Stimulated activated CD8-positive, alpha-beta memory T cell treated with anti-CD3 and anti-CD28 coated beads, Interleukin-7, amount 100 ng/mL, for 4 hours (primary cell): ENCODE results near the gene NONO.
"Not testable (repeated sequence)": the region's sequence is repeated elsewhere in the genome, so short reads cannot be mapped to it uniquely, and the experiment has no call there.

ENCODE experiments used
- DNase-seq, 2 donors: peaks; one replicate each; pipeline ENCODE4 v3.0.0-alpha.2; 2020; ENCODE audit warnings: low read depth in 2 of 2

The NONO gene, protein sequence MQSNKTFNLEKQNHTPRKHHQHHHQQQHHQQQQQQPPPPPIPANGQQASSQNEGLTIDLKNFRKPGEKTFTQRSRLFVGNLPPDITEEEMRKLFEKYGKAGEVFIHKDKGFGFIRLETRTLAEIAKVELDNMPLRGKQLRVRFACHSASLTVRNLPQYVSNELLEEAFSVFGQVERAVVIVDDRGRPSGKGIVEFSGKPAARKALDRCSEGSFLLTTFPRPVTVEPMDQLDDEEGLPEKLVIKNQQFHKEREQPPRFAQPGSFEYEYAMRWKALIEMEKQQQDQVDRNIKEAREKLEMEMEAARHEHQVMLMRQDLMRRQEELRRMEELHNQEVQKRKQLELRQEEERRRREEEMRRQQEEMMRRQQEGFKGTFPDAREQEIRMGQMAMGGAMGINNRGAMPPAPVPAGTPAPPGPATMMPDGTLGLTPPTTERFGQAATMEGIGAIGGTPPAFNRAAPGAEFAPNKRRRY

DNA sequence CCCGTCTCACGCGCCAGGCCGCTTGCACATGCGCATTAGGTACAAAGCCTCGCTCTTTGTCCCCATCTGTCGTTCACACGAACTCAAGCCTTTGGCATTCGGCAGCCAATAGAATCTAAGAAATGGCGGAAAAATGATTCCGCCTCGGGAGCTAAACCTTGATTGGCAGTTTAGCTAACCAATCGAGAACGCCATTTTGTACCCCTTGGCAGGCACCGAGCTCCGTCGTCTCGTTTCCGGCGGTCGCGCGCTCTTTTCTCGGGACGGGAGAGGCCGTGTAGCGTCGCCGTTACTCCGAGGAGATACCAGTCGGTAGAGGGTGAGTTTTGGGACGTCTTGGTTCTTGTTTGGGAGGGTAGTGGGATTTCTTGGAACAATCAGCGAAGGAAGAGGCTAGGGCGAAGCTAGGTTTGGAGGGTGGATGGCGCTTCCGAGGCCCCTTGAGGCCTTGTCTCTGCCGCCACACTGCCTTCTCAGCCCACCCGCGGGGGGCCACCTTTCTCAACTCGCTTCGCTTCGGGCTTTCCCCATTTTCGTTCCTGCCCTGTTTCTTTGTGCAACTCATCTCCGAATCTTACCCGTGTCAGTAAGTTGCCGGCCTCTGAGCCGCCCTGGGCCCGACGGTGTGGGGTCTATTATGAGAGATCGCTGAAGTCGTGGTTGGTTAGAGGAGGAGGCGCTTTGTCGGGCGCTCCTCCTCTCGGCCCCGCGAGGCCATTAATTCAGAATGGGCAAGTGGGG, at the start of gene NONO:
TSS of gene NONO (plus strand) at position 233 of the 741 bp plus-strand sequence. CDS start 7,003 bp downstream, outside the sequence.
- DNase-seq = peak; percentile 68 to 77

DNA sequence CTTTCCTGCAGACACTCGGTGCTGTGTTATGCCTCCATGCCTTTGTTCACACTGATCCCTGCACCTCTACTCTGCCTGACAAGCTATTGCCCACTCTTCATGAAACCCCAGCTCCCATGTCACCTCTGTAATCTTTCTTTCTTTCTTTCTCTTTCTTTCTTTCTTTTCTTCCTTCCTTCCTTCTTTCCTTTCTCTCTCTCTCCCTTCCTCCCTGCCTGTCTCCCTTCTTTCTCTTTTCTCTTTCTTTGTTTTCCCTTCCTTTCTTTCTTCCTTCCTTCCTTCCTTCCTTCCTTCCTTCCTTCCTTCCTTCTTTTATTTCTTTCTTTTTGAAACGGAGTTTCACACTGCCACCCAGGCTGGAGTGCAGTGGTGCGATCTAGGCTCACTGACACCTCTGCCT, 48.0 kb upstream of the NONO start:
- DNase-seq = no peak

DNA sequence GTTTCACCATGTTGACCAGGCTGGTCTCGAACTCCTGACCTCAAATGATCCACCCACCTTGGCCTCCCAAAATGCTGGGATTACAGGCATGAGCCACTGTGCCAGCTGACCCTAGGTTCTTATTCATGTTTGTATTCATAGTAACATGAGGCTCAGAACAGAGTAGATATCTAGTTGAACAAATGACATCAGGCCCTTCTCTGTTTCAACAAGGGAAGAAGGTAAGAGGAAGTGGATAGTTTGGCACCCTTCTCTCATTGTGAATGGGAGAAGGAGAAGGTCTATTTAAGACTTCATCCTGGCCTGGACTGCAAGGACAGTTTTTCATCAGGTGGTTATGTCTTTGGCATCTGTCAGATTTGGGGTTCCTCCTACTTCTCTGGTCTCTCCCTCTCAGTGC, 46.6 kb upstream of the NONO start:
- DNase-seq = no peak

DNA sequence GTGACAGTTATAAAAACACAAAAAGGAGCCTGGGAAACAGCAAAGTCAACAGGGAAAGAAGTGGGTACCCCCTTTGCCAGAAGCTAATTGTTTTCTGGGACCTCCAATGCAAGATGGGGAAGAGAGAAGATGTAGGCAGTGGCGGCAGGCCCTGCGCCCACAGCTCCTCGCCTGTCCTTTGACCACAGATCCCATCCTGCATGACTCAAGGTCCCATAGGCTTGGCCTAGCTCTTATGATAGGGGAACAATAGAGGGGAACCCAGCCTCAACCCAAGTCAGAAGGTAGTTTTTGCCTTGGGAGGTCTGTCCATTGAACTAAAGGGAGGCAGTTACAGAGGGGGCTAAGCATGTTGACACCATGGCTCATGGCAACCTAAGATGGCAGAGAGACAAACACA, 43.7 kb upstream of the NONO start:
- no peak for DNase-seq

DNA sequence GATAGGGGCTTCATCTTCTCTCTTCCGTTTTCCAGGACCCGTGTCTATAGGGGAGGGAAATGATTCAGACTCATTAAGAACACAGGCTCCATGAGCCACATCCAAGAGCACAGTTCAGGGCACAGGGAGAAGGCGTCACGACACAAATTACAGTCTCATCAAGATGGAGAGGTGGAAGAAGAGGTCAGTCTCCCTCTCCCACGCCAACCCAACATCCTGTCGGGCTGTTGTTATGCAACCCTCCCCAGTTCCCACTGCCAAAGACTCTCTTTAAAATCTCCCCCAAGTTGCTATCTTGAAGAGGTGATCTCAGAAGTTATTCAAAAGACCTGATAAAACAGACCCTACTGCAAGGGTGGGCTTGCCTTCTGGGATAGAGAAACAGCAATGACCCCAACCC, 42.1 kb upstream of the NONO start:
- DNase-seq = no peak

DNA sequence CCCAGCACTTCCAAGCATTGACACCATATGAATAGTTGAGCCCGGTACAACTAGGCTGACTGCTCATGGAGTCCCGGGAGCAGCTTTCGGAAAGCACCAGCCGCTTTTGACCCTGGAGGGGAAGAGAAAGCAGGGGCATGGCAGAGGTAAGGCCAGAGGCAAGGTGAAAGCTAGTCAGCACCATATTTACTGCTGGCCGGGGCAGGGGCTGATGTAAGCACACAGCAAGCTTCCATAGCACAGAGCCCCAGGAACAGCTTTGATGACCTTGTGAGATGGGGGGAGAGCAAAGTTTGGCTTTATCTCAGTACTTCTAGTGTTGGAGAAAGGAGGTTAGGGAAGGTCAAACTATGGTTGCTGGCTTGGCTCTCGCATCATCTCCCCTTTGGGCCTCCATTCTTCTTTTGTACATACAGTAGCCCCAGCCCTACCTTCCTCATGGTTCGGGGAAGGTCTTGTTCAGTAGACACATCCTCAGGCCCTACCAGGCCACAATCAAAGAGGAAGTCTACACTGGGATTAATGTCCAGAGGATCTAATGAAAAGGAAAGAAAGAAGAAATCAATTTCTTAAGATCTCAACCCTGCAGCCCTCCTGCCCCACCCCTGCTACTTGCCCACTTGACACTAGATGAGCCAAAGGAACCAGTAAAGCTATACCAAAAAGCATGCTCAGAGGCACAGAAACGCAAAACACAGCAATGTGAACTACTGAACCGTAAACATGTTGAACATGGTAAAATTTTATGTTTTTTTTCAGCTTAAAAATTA, 38.9 kb upstream of the NONO start:
- no peak for DNase-seq

DNA sequence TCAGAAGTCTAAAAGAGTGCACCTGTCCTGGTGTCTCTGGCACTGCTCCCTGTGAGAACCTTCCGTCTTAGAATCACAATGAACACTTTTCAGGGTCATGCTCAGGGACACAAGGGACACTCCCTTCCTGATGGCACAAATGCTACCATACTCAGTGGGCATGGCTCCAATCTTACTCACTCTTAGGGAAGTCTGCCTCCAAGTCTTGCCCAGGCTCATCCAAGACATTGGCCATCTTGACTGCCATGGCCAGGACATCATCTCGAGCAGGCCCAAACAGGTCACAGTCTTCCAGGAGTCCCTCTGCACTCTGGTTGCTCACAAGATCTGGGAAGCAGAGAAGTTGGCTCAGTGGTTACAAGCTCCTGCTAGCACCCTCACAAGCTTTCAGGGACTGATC, 38.3 kb upstream of the NONO start:
- no peak for DNase-seq

DNA sequence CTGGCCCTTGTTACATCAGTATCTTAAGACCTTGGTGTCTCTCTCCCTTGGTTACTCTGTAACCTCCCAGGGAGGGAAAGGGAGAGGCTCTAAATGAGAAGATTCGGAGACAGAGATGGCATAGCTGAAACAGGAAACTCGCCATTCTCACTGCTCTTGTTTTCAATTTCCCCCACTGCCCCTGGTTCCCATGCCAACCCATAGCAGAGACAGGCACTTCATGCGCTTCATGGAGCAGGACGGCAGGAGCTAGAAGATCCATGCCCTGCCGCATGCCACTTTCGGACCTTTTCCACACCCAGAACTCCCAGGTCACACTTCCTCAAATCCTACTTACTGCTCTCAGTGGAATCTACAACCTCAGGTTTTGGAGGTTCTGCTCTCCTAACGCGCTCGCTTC, 32.6 kb upstream of the NONO start:
- DNase-seq = no peak

DNA sequence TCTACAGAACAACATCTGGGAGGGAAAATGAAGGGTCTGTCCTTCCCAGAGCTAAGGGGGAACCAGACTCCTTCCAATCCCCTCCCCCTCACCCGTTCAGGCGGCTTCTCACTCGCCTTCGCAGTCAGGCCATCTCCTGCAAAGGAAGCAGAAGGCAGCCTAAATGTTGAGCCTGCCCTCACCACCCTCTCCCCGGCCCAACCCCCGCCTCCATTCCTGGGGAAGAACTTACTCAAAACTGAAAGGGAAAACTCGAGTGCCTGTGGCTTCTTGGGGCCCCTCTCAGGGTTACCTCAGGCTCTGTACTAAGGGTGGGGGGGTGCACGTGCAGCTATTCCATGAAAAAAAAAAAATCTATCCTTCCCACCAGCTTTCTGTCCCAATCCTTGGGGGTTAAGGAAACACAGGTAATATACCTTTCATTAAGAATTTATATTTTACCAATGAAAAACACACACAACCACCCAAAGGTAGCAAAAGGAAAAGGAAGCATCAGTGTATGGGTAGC, 31.9 kb upstream of the NONO start:
- DNase-seq = no peak

DNA sequence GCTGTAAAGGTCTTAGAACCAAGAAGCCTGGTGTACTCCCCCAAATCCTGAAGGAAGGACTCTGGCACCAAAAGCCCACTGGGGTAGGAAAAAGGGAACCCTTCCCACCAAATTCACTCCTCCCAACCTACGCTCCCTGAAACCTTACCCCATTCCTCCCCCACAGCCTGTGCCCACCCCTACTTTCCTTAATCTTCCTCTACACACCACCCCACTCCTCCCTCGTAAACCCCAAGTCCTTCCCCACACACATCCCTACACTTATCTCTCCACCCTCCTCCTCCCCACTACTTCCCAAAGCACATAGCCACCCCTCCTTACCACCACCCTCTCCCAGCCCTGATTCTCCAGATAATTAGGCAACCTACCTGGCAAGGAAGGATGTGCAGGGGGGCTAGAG, 31.2 kb upstream of the NONO start:
- DNase-seq = no peak

DNA sequence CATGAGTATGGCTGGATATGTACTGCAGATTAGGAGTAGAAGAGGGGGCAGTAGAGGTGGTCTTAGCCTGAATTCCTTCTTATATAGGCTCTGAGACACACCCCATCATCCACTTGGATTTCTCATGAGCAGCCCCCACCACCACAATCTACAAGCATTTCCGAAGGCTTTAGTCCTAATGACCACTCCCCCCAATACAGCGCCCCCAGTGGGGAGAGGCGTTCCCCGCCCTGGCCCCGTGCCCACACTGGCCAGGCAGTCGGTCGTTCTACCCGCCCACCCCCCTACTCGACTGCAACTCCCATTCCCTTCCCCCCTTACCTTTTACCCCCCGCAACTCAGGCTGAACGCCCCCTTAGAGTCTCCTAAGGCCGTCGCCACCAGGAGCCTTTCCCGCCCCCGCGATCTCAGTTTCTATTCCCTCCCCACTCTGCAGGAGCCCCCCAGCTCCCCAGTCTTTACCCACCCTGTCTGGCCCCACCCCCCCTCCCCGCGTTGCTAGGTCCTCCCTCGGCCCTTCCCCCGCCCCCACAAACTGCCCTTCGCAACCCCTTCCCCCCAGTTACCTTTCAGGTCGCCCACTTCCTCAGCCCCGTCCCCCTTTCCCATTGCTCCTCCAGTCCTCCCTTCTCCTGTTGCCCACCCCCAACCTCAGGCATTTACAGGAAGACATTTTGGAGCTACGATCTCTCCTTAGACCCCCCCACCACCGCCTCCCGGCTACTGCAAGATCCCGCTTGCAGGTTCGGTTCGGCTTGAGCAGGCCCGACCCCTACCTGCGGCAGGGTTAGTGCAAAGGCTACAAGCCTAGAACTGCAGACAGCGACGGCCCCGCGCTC, 30.0 kb upstream of the NONO start:
- peak in 1 of 2 donors; percentile 13 for DNase-seq

DNA sequence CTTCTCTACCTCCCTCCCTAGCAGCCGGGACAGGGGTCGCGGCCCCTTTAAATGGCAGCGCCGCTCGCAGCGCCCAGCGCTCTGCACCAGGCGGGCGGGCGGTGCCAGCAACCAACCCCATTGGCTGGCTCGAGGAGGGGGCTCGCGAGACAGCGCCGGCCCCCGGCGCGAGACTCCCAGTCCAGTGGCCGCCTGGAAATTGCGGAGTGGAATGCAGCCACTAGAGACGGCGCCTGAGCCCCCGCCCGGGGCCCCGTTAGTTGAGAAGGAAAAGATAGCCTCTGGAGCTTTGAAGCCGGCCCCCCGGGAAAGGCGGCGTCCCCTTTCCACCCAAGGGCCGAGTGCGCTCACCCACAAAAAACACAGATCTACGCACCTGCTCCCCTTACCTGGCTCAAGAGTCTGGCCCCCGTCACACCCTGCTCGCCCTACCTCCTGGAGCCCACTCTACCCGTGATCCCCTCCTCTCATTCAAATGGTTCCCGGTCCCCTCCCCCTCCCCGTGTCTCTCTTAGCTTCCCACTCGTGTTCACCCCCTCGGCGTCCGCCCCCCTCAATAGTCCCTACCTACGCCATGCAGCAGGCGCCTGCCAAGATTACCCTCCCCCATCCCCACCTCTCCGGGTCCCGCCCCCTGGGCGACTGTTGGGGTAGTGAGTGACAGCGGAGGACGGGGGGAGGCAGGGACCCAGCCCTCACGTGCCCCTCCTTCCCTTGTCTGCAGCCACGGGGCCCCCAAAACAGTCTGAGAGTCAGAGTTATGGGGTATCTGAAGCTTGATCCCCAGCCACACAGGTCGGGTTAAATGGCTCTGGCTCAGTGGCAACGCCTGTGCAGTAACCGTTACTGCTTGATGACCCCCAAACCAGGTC, 29.1 kb upstream of the NONO start, which contains the start of gene ZMYM3:
TSS of gene ZMYM3 (minus strand) at position 49 of the 872 bp plus-strand sequence. CDS start 885 bp downstream, outside the sequence.
- DNase-seq = peak; percentile 58 to 74

DNA sequence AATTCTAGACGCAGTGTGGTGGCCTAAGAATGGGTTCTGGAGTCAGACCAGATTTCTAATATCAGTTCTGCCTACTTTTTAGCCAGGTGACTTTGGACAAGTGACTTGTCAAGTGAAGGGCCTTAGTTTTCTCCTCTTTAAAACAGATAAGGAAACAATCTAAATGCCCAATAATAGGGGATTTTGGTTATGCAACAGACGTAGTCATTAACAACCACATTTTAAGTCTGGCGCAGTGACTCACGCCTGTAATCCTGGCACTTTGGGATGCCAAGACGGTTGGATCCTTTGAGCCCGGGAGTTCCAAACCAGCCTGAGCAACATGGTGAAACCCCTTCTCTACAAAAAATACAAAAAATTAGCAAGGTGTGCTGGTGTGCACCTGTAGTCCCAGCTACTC, 27.4 kb upstream of the NONO start:
- DNase-seq = no peak

DNA sequence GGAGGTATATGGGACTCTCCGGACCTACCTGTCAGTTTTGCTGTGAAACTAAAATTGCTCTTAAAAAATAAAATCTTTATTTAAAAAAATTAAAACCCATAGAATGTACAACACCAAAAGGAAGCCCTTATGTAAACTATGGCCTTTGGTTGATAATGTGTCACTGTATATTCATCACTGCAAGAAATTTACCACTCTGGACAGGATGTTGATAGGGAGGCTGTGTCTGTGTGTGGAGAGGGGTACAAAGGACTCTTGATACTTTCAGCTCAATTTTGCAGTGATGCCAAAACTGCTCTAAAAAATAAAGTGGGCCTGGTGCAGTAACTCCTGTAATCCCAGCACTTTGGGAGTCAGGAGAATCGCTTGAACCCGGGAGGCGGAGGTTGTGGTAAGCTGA, 26.6 kb upstream of the NONO start:
- no peak for DNase-seq

DNA sequence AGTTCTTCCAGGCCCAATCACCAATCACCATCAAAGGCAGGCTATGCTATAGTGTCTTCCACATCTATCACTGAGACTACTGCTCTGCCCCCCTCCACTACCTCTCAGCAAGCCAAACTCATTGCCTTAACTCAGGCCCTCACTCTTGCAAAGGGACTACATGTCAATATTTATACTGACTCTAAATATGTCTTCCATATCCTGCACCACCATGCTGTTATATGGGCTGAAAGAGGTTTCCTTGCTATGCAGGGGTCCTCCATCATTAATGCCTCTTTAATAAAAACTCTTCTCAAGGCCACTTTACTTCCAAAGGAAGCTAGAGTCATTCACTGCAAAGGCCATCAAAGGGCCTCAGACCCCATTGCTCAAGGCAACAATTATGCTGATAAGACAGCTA, 14.8 kb upstream of the NONO start:
- not testable (repeated sequence) for DNase-seq

DNA sequence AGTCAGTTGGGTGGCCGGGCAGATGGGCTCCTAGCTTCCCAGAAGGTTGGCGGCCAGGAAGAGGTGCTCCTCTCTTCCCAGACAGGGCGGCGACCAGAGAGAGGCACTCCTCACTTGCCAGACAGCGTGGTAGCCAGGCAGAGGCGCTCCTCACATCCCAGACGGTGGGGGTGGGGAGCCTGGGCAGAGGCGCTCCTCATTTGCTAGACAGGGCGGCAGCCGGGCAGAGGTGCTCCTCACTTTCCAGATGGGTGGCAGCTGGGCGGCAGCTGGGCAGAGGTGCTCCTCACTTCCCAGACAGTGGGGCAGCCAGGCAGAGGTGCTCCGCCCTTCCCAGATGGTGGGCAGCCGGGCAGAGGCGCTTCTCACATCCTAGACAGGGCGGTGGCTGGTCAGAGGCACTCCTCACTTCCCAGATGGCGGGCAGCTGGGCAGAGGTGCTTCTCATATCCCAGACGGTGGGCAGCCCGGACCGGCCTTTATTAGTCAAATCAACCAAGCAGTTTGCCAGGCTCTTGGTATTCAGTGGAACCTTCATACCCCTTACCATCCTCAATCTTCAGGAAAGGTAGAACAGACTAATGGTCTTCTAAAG, 13.5 kb upstream of the NONO start:
- no peak for DNase-seq

DNA sequence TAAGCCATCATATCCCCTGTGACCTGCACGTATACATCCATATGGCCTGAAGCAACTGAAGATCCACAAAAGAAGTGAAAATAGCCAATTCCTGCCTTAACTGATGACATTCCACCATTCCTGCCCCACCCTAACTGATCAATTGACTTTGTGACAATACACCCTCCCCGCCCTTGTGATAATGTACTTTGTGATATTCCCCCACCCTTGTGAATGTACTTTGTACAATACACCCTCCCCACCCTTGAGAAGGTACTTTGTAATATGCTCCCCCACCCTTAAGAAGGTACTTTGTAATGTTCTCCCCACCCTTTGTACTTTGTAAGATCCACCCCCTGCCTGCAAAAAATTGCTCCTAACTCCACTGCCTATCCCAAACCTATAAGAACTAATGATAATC, 11.1 kb upstream of the NONO start:
- not testable (repeated sequence) for DNase-seq

DNA sequence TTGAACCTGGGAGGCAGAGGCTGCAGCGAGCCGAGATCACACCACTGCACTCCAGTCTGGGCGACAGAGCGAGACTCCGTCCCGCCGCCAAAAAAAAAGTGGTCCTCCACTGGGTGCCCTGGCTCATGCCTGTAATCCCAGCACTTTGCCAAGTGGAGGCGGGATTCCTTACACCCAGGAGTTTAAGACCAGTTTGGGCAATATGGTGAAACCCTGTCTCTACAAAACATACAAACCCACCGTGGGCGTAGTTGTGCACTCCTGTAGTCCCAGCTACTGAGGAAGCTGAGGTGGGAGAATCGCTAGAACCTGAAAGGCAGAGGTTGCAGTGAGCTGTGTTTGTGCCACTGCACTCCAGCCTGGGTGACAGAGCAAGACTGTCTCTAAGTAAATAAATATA, 2.1 kb upstream of the NONO start:
- not testable (repeated sequence) for DNase-seq
